D721Med (cell line): ENCODE measurements around the gene CCN6.

Source experiments
- DNase-seq: peaks from one replicate; pipeline ENCODE4 v3.0.0; 2011; ENCODE audit warnings: low spot score; ENCODE audit not compliant: insufficient read length
- FAIRE-seq: peaks from 2 replicates; lab custom pipeline; 2011; peaks lifted over from hg19 to GRCh38; lab: Jason Lieb, UNC
- CTCF ChIP-seq: IDR thresholded peaks from 2 replicates; pipeline ENCODE4 v1.5.1; 2012; ENCODE audit warnings: mild to moderate bottlenecking, control low read depth; ENCODE audit not compliant: insufficient read depth; ENCODE audit errors: missing control alignments

CCN6 gene

GRCh38 chr6:112013051-112013450, 40.9 kb upstream of the CCN6 start:
- DNase-seq (no peak), FAIRE-seq (no peak)
- no peak for TF ChIP-seq CTCF

- no peak for TF ChIP-seq CTCF
- DNase-seq, result no peak
- no peak for FAIRE-seq
These were observed 39.4 kb upstream of the CCN6 start for GRCh38 chr6:112014483-112014882.

GRCh38 chr6:112015725-112016124, 38.2 kb upstream of the CCN6 start:
- FAIRE-seq, result no peak
- DNase-seq, result no peak
- TF ChIP-seq CTCF, result no peak

- DNase-seq, result no peak
- no peak for TF ChIP-seq CTCF
- no peak for FAIRE-seq
These were observed 37.6 kb upstream of the CCN6 start for GRCh38 chr6:112016320-112016719.

DNA sequence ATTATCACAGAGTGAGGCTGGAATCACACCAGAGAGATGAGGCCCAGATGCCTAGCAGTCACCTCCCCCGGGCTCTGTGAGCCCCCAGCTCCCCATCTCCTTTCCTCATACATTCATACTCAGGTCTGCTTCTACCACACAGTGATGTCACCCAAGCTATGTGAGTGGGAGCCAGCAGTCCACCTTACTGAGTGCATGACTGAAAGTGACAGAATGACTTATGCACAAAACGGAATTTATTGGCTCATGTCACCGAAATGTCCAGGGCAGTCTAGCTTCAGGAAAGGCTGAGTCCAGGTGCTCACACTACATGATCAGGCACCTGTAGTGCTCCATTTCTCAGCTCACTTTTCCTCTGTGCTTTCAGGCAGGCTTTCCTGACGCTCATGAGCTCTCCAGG, 36.7 kb upstream of the CCN6 start:
- DNase-seq, result no peak
- no peak for TF ChIP-seq CTCF

GRCh38 chr6:112017760-112018537, 36.0 kb upstream of the CCN6 start:
- FAIRE-seq (no peak), DNase-seq (no peak)
- TF ChIP-seq CTCF, result no peak

More for the DNA sequence above, 36.7 kb upstream of the CCN6 start:
- no peak for FAIRE-seq
